CD4-positive, alpha-beta T cell treated with Interleukin-2 at 100 ng/mL for 4 hours (primary cell): ENCODE results near the gene LHX6.

Source experiments
- DNase-seq: peaks from one replicate; pipeline ENCODE4 v3.0.0-alpha.2; 2020; ENCODE audit warnings: low spot score

Gene LHX6

GRCh38 chr9:122228568-122229484 lies at the start of gene LHX6:
TSS of gene LHX6 (minus strand) at chr9:122228957. CDS start at chr9:122228740, 217 bp downstream.
- no peak for DNase-seq

- DNase-seq, result no peak
Measured at GRCh38 chr9:122277285-122277897, 48.6 kb upstream of the LHX6 start.

DNA sequence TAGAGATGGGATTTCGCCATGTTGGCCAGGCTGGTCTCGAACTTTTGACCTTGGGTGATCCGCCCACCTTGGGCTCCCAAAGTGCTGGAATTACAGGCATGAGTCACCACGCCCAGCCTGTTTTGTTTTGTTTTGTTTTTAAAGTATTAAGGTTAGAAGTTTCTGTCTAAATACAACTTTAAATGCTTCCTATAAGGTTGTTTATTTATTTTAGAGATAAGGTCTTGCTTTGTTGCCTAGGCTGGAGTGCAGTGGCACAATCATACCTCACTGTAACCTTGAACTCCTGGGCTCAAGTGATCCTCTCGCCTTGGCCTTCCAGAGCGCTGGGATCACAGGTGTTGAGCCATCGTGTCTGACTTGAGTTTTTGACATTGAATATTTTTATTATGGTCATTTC lies 47.3 kb upstream of the LHX6 start:
- no peak for DNase-seq

DNA sequence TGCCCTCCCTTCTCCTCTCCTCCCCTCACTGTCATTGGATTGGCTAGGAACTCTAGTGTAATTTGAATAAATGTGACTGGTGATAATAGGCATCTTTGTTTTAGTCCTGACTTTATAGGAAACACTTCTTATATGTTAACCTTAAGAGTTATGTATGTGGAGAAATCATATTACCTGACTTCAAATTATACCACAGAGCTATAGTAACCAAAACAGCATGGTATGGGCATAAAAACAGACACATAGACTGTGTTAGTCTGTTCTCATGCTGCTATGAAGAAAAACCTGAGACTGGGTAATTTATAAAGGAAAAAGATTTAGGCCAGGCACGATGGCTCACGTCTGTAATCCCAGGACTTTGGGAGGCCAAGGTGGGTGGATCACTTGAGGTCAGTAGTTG lies 45.3 kb upstream of the LHX6 start:
- DNase-seq, result no peak

GRCh38 chr9:122268041-122268814 lies 39.5 kb upstream of the LHX6 start:
- no peak for DNase-seq

GRCh38 chr9:122265149-122265915 lies 36.6 kb upstream of the LHX6 start:
- DNase-seq, result peak; percentile 38

GRCh38 chr9:122264360-122265148 lies 35.8 kb upstream of the LHX6 start, which contains the start of the genes MRRF and RBM18:
TSS of gene MRRF (plus strand) at chr9:122264882. CDS start at chr9:122270892, 6,010 bp downstream.
TSS of gene RBM18 (minus strand) at chr9:122264840. CDS start at chr9:122261492, 3,348 bp downstream.
- DNase-seq, result peak; percentile 83

GRCh38 chr9:122263699-122264349 lies 35.1 kb upstream of the LHX6 start:
- peak; percentile 7 for DNase-seq

- no peak for DNase-seq
Measured at GRCh38 chr9:122262073-122262472, 33.3 kb upstream of the LHX6 start.

- no peak for DNase-seq
Measured at GRCh38 chr9:122261469-122261881, 32.7 kb upstream of the LHX6 start.

DNA sequence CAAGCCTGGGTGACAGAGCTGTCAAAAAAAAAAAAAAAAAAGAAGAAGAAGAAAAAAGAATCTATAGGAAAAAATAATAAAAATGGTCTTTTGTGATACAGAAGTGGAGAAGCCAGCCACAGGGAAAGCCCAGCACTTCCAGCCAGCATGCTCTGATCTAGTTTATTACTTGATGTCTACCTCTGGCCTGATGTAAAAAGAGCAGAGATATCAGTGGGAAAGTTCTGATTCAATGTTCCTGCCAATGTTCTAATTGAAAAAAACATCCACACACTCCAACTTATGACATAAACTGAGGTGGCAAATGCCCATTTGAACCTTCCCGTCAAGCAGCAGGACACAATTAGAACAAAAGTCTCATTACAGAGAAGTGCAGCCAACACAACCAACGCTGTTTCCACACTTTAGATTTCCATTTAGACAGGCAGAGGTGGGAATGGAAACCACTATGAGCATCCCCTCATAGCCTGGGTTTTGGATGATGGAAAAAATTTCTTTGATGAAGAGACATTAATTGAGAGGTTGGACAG lies 30.2 kb upstream of the LHX6 start:
- no peak for DNase-seq

DNA sequence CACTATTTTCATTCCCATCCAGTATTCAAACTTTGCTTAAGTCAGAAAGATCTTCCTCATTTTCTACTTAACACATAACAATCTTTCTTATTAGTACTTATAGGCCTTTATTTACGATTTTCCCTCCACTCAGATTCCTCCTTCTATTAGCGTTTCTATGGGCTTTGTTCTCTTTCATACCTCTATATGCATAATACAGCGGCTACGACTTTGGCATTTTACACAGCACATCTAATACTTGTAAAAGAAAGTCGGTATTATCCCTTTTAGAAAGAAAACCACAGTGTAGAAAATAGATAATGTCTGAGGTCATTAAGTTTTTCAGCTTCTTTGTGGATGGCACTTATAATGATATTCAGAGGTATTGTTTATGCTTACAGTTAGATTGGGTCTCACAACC lies 27.4 kb upstream of the LHX6 start:
- DNase-seq, result no peak

GRCh38 chr9:122254761-122255160 lies 26.0 kb upstream of the LHX6 start:
- DNase-seq, result no peak

- DNase-seq, result no peak
Measured at GRCh38 chr9:122252796-122253195, 24.0 kb upstream of the LHX6 start.

DNA sequence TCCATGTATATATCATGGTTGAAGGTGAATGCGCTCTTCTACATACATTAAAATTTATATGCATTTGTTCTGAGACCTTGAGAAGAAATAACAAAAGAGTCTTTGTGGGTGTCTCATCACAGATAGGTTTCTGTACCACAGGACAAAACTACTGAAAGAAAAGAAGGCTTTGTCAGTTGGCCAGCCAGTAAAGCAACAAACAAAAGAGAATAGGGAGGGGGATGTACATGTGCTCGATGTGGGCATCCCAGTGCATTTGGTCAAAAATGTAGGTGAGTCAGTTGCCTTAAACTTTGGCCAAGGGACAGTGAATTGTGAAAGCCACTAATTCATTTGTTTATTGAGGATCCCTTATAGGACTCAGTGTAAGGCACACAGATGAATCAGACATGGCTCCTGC lies 22.6 kb upstream of the LHX6 start:
- DNase-seq, result no peak

DNA sequence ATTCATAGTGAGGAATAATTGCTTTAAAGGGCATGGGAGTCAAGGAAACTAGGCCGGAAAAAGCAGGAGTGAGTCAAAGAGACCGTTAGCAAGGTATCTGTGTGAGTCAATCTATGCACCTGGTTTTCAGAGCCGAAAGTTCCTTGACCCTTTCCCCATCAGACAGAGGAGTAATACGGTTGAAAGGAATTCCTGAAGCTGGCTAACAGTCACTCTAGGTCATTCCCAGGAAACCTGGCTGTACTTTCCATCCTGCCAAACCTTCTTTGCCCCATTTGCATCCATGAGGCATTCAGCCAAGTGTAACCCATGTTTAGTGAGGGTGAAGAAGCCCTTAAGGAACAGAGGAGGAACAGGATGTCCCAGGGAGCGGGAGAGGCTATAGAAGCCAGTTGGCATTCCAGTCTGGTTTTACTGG lies 19.7 kb upstream of the LHX6 start:
- DNase-seq, result no peak

DNA sequence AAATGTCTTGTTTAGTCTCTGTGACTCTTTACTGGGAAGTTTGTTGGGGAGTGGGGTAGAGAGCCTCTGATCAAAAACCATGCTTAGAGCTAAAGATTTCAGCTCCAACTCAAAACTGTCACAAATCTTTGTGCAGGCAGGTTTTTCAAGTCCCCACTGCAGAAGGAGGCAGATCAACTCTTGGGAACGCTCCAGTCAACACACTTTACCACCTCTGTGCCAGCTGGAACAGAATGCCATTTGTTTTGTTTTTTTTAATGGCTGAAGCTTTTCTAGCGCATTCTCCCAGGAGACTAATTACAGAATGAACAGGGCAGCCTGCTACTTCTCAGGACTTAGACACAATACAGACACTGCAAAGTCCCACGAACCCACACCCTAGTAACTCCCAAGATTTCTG lies 17.9 kb upstream of the LHX6 start:
- DNase-seq, result no peak

- no peak for DNase-seq
Measured at GRCh38 chr9:122244349-122244748, 15.6 kb upstream of the LHX6 start.

- no peak for DNase-seq
Measured at GRCh38 chr9:122239722-122240121, 11.0 kb upstream of the LHX6 start.

DNA sequence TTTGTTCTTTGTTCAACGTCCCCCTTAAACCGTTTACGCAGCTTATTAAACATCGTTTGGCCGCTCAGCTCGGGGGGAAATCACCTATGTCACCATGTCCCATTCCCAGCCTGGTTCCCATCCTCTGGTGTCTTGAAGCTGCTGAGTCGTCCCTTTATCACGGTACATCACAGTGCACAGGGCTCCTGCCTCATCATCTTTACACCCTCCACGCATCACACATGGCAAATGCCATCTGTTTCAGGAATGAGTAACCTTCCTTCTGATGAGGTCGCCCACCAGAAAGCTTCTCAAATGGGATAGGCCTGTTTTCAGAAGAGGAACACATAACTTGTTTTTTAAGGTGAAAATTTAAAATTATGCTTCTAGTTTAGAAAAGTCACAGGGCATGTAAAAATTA lies 7.9 kb upstream of the LHX6 start:
- no peak for DNase-seq
